ENCODE measurements around the gene SIL1.

SIL1 gene

DNA sequence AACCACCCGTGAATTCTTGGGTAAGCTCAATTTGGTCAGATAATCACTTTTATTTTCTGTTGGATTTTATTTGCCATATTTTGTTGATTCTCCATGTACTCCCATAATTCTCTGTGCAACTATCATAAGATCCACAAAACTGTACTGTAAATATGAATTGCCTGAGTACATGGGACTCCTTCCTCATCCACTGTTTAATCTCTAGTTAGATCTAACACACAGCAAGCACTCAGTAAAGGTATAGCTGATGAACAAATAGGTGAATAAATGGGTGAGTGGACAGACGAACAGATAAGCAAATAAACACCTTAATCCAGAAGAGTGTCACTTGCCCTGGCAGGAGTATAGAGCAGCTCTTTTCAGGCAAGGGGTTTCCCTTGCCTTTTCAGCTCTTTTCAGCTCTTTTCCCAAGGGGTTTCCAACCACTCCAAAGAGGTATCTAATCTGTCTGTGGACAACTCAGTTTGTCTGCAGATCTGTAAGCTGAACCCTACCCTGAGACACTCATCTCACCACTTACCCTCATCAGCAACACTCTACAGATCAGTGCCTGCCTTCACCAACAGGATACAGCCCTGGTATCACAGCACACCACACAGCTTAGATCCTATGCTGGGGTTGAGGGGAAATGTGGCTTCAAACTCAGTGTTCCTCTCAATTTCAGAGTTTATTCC, 51.2 kb downstream of the SIL1 start:
- TF ChIP-seq, protein P1, sequence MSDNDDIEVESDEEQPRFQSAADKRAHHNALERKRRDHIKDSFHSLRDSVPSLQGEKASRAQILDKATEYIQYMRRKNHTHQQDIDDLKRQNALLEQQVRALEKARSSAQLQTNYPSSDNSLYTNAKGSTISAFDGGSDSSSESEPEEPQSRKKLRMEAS (IDR thresholded peaks at IDR 0.05) = no peak
- TF ChIP-seq TCF12 (IDR thresholded peaks at IDR 0.05; ENCODE audit: low read depth) (no peak), ZBTB7A (IDR thresholded peaks at IDR 0.05; ENCODE audit: low read depth) (no peak), CEBPB (IDR thresholded peaks at IDR 0.05) (no peak), TAF1 (IDR thresholded peaks at IDR 0.05; ENCODE audit: low read depth) (no peak), RAD21 (IDR thresholded peaks at IDR 0.05; ENCODE audit: low read depth) (no peak), TEAD4 (IDR thresholded peaks at IDR 0.05) (no peak), NFIC (IDR thresholded peaks at IDR 0.05) (no peak), YY1 (IDR thresholded peaks at IDR 0.05; ENCODE audit: low read depth) (no peak), CREB1 (IDR thresholded peaks at IDR 0.05; ENCODE audit: low read depth) (no peak), EGR1 (IDR thresholded peaks at IDR 0.05) (no peak), FOXM1 (IDR thresholded peaks at IDR 0.05; ENCODE audit: borderline replicate concordance, low read depth) (no peak), EP300 (IDR thresholded peaks at IDR 0.05; ENCODE audit: borderline replicate concordance) (no peak)
- TF ChIP-seq, protein P2, sequence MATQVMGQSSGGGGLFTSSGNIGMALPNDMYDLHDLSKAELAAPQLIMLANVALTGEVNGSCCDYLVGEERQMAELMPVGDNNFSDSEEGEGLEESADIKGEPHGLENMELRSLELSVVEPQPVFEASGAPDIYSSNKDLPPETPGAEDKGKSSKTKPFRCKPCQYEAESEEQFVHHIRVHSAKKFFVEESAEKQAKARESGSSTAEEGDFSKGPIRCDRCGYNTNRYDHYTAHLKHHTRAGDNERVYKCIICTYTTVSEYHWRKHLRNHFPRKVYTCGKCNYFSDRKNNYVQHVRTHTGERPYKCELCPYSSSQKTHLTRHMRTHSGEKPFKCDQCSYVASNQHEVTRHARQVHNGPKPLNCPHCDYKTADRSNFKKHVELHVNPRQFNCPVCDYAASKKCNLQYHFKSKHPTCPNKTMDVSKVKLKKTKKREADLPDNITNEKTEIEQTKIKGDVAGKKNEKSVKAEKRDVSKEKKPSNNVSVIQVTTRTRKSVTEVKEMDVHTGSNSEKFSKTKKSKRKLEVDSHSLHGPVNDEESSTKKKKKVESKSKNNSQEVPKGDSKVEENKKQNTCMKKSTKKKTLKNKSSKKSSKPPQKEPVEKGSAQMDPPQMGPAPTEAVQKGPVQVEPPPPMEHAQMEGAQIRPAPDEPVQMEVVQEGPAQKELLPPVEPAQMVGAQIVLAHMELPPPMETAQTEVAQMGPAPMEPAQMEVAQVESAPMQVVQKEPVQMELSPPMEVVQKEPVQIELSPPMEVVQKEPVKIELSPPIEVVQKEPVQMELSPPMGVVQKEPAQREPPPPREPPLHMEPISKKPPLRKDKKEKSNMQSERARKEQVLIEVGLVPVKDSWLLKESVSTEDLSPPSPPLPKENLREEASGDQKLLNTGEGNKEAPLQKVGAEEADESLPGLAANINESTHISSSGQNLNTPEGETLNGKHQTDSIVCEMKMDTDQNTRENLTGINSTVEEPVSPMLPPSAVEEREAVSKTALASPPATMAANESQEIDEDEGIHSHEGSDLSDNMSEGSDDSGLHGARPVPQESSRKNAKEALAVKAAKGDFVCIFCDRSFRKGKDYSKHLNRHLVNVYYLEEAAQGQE (IDR thresholded peaks at IDR 0.05; ENCODE audit: low read depth) = no peak
- TF ChIP-seq, protein P3, sequence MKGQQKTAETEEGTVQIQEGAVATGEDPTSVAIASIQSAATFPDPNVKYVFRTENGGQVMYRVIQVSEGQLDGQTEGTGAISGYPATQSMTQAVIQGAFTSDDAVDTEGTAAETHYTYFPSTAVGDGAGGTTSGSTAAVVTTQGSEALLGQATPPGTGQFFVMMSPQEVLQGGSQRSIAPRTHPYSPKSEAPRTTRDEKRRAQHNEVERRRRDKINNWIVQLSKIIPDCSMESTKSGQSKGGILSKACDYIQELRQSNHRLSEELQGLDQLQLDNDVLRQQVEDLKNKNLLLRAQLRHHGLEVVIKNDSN (IDR thresholded peaks at IDR 0.05) = no peak

DNA sequence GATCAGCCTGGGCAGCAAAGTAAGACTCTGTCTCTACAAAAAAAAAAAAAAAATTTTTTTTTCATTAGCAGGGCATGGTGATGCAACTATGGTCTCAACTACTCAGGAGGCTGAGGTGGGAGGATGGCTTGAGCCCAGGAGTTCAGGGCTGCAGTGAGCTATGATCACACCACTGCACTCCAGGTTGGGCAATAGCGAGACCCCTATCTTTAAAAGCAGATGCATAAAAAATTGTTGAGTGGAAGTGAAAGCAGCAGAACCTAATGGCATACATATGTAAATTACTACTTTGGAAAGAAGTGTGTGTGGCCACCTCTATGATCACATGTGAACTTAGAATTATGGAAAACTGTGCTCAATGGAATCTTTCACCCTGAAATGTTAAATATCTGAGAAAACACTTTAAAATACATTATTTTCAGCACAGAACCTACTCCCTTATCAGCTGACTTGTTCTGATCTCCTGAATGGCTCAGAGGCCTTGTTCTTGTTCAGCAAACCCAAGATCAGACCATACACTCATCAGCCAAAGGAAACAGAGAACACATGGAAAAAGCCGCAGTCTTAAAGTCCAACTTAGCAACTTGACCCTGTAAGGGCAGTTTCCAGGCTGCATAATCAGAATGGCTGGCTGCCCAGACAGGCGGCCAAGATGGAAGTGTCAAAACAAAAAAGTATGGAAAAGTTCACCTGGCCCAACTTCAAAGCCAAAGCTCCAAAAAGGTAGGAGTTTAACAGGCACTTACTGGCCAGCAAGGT, 56.5 kb downstream of the SIL1 start:
- no peak for TF ChIP-seq TEAD4 (IDR thresholded peaks at IDR 0.05)
- 0 out of 2 replicates have a peak, but pooled peaks have one; percentile 8 for TF ChIP-seq NFIC (IDR thresholded peaks at IDR 0.05)
- TF ChIP-seq, protein P3 (IDR thresholded peaks at IDR 0.05) = no peak
- no peak for TF ChIP-seq YY1 (IDR thresholded peaks at IDR 0.05; ENCODE audit: low read depth)
- no peak for TF ChIP-seq RAD21 (IDR thresholded peaks at IDR 0.05; ENCODE audit: low read depth)

DNA sequence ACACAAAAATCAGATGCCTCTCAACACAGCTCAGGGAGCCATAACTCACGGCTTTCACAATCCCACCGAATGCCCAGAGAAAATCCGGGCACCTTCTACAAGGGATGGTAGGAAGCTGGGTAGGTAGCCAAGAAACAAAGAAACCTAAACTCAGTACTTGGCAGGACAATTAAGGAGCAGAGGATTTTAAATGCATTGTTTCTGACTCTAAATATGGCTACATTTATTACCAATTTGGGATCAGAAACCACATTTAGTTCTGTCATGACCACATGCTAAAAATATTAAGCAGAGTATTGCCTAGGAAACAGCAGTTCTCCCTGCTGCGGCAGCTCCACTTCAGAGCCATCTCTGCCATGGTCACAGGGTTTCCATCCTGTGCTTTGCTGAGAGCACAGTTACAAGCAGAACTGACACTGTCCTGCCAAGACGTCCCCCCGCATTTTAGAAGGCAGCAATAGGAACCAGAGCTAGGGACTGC, 57.5 kb downstream of the SIL1 start:
- TF ChIP-seq EGR1 (IDR thresholded peaks at IDR 0.05) (no peak), TEAD4 (IDR thresholded peaks at IDR 0.05) (no peak), YY1 (IDR thresholded peaks at IDR 0.05; ENCODE audit: low read depth) (no peak), NFIC (IDR thresholded peaks at IDR 0.05) (no peak)

DNA sequence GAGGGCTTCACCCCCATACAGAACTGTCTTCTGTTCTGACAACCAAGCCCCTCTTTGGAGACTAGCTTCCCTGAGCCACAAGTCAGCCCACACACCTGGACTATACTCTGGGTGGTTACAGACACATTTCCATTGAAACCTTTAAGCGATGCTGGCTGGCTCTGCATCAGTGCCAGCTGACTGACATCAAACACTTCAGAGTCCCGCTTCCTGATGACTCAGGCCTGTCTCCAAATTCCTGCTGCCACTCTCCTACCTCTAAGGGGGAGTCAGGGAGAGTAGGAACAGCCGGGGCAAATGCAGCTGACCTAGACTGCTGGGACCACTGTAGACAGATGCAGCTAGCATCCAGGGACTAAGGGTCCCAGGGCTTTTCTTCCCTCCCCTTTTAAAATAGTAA, 59.4 kb downstream of the SIL1 start:
- TF ChIP-seq CEBPB (IDR thresholded peaks at IDR 0.05) = no peak
- TF ChIP-seq EGR1 (IDR thresholded peaks at IDR 0.05) = no peak

DNA sequence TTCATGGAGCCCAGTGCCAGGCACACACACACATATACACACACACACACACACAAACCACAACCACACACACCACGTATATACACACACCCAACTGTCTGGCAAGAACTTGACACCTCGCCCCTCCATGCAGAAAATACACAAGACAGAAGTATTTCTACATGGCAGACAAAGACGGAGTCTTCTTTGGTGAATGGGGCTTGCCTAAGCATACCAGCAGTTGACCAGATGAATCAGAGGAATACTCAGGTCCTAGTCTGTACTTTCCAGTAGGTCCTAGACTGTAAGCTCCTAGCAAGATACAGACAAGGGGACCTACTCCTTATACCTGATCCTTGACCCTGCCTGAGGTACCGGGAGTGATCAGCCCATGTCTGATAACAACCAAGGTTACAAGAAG, 60.1 kb downstream of the SIL1 start:
- TF ChIP-seq EGR1 (IDR thresholded peaks at IDR 0.05) = no peak
- no peak for TF ChIP-seq TCF12 (IDR thresholded peaks at IDR 0.05; ENCODE audit: low read depth)

DNA sequence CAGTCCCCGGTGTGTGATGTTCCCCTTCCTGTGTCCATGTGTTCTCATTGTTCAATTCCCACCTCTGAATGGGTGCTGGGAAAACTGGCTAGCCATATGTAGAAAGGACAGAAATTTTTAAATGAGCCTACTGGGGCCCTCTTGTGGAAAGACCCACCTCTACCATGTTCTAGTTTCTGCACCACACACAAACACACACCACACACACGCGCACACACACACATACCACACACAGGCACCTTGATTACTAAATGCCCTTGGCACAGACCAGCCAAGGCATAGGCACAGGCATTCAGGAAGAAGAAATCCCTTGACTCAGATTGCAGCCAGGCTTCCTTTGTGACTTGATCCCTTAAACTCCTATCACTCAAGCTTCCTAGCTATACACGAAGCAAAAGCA, 60.5 kb downstream of the SIL1 start:
- no peak for TF ChIP-seq EGR1 (IDR thresholded peaks at IDR 0.05)
- TF ChIP-seq, protein P3 (IDR thresholded peaks at IDR 0.05) = no peak
- no peak for TF ChIP-seq TAF1 (IDR thresholded peaks at IDR 0.05; ENCODE audit: low read depth)
- peak; percentile 44 for TF ChIP-seq RAD21 (IDR thresholded peaks at IDR 0.05; ENCODE audit: low read depth)
- TF ChIP-seq CEBPB (IDR thresholded peaks at IDR 0.05) = no peak
- TF ChIP-seq, protein P2 (IDR thresholded peaks at IDR 0.05; ENCODE audit: low read depth) = no peak
- no peak for TF ChIP-seq FOXM1 (IDR thresholded peaks at IDR 0.05; ENCODE audit: borderline replicate concordance, low read depth)
